HG03060 (cell line): ENCODE results near the gene EPB41.

ENCODE experiments used
- ATAC-seq: cut with Tn5 transposase; IDR thresholded peaks from one replicate; pipeline ENCODE4 v1.9.1; 2021; ENCODE audit warnings: low read depth, moderate number of reproducible peaks; ENCODE audit not compliant: unreplicated experiment

Gene EPB41

DNA sequence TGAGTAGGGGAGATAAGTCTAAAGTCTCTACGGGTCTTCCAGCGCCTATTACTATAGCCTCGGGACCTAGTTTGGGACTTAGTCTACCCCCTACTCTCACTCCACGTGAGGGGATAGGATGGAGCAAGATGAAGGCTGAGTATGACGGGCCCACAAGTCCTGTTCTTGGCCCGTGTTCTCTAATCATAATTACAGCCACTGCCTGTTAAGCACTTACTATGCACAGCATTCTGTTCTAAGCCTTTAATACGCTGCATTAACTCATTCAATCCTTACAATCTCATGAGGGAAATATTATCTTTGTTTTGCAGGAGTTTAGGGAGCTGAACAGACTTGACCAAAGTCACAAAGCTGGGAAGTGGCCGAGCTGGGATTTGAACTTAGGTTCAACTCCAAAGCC, 23.9 kb upstream of the EPB41 start:
- ATAC-seq: no peak

DNA sequence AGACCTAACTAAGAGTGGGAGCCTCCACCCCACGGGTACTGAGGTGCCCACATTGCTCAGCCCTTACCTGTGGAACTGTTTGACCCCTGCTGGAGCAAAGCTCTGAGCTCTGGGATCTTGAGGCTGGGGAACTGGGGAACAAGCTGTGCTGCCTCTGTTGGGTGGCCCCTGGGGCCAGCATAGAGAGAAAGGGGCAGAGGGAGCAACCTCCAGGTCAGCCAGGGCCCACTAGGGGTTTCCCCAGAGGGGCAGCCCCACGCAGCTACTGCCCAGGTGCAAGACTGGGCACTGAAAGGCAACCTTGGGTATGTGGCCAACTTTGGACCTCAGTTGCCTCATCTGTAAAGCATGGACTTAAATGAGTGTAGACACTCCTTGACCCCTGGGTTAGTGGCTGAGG, 23.5 kb upstream of the EPB41 start:
- no peak for ATAC-seq

DNA sequence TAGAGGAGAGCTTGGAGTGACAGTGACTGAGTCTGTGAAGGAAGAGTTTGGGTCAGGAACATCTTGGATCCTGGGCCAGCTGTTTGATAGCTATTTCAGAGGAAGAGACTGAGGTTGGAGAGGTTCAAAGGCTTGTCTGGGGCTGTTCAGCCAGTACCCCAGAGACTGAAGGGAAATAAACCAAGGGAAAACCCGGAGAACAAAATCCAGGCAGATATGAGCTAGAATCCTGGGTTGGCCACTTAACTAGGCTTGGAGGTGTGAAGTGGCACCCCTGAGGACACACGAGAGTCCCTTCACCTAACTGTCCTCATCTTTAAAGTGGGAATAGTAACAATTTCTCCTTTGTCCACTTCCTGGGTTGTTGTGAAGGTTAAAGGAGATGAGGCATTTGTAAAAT, 23.1 kb upstream of the EPB41 start:
- ATAC-seq: no peak

DNA sequence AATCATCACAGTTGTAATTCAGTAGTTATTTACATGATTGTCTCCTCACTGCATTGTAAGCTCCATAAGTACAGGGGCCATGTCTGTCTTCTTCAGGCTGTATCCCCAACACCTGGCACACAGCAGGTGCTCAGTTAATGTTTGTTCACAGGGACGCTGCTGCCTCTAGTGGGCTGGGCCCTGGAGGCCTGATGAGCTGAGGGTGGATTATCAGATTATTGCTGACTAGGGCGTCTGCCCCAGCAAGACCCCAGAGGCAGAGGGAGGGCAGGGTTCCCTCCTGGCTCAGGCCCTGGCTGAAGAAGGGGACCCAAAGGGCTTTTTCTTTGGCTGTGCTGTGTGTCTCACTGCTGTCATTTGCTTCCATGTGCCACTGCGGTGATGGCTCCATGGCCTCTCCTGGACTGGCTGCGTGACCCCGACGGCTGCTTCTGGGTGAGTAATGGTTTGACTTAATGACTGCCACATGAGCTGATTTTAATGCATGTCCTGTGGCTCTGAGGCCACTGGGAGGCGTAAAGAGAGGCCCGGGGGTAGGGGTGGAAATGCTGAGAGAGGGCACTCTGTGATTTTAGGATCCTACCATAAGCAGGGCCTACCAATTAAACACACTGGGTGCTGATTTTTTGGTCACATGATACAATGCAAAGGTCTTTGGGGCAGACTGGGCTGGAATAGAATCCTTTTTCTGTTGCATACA, 20.8 kb upstream of the EPB41 start:
- no peak for ATAC-seq

DNA sequence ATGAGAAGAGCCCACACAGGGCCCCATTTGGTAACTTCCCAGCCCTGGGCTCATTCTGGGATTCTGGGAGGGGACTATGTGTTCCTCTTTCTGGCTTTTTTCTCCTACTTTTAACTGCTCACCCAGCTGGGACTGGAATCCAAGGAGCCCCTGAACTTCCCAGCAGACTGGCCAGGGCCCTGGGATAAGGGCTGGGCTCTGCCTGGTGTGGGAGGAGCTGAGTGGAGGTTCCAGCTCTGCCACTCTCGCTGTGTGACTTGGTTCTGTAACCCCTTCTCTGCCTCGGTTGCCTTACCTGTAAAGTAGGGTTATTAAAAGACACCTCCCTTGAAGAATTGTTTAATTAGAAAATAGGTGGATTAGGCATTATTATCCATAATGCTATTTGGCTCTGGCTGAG, 19.6 kb upstream of the EPB41 start:
- no peak for ATAC-seq

DNA sequence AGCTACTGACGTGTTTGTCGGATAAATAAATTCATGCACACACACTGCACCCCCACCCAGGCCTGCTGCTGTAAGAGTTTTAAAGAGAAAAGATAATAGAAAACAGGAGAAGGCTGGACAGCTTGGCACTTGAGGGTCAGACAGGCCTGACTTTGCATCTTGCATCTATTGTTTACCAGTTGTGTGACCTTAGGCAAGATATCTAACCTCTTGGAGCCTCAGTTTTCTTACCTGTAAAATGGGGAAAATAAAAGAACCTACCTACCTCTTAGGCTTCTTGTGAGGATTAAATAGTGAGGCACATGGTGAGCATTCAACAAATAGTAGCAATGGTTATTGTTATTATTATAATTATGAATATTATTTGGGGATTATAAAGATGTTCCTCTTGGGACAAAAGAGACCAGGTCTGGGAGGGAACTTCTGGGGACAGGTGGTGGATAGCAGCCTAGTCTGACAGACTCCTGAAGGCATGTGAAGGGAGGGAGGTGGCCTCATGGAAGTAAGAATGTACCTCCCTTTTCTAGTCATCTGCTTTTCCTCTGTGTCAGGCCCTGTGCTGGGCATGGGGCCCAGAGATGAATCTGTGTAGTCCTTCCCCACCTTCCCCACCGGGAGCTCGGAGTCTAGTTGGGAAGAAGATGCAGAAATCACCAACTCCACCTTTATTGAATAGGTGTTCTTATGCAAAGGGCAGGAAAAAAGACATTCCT, 18.3 kb upstream of the EPB41 start:
- no peak for ATAC-seq

DNA sequence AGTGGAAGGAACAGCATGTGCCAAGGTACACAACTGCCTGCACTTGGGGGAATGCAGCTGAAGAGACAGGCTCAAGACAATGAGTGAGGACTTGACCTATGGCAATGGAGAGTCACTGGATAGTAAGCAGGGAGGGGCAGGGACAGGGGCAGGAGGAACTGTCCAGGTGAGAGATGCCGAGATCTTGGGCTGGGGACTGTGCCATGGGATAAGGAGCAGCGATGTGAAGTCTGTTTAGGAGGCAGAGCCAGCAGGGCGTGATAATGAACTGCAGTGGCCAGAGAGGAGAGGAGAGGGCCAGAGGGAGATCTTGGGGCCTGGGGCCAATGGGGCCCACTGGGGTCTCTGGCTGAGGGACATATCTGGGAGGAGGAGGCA, 17.8 kb upstream of the EPB41 start:
- no peak for ATAC-seq

DNA sequence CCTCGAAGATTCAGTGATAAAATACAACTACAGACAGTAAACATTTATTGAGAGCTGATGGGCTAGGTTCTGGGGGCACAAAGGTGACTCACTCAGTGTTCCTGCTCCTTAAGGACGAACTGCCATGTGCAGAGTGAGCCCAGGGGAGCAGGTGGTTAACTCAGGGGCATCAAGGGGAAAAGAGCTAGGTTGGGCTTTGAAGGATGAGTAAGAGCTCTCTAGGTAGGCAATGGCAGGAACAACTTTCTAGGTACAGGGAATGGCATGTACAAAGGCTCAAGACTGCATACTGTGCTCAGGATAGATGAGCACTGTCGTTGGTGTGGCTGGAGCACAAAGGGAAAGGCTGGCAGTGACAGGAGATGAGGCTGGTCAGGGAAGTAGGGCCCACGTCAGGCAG, 16.6 kb upstream of the EPB41 start:
- ATAC-seq: no peak

DNA sequence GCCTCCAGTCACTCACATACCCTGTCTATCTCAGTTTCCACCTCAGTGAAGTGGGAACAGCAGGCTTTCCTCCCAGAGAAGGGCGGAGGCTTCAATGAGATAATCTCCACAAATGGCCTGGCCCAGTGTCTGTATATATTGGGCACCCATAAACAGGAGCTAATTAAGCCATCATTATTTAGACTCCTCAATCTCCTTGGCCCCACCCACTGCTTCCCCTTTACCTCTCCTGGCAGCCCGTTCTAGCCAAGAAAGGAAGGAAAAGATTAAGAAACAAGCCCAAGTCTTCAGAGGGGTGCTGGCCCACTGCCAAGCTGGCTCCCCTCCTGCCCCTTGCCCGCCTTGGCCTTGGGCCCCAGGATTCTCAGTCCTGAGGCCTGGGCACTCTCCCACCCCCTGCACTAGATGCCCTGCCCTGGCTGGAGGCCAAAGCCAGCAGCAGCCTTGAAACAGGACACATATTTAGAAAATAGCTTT, 15.9 kb upstream of the EPB41 start:
- no peak for ATAC-seq

DNA sequence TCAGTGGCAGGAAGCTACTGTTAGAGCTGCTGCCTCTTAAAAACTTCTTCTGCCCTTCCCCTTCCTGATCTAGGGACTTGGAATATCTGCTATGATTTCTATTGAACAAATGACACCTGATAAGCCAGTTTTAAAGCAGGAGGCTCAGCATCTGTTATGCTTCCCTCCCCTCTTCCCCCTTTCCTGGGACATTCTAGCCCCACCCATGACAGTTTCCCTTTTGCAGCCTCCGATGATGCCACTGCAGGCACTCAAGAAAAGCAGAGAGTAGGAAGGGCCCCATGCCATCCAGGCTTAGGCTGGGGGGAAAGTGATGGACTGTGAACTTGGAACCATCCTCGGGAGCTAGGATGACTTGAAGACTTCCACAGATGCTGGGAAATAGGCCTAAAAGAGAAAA, 15.1 kb upstream of the EPB41 start:
- no peak for ATAC-seq

DNA sequence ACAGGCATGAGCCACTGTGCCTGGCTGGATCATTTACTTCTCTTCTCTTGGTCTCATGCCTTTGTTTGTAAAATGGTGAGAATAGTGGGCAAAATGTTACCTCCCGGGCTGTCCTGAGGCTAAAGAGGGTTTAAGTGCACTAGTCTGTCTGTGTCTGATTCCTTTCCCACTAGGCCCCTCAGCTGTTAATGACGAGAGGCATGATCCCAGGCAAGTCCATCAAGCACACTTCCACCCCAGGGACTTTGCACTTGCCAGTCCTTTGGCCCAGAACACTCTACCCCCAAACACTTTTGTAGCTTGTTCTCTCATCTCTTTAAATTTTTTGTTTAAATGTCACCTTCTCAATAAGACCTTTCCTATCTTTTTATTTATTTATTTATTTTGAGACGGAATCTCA, 13.8 kb upstream of the EPB41 start:
- ATAC-seq: no peak

DNA sequence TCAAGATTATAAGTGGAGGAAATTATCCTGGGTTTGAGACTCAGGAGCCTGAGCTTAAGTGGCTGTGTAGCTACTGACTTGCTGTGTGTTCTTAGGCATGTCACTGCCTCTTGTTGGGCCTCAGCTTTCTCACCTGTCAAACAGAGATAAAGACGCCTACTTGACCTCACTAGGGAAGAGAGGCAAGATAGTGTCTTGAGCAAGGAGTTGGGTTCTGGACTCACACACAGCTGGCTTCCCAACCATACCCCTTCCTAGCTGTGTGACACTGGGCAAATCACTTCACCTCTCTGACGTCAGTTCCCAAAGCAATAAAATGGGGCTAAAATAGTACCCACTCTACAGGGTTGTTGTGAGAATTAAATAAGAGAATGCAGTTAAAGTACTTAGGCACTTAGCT, 11.6 kb upstream of the EPB41 start:
- ATAC-seq: no peak

DNA sequence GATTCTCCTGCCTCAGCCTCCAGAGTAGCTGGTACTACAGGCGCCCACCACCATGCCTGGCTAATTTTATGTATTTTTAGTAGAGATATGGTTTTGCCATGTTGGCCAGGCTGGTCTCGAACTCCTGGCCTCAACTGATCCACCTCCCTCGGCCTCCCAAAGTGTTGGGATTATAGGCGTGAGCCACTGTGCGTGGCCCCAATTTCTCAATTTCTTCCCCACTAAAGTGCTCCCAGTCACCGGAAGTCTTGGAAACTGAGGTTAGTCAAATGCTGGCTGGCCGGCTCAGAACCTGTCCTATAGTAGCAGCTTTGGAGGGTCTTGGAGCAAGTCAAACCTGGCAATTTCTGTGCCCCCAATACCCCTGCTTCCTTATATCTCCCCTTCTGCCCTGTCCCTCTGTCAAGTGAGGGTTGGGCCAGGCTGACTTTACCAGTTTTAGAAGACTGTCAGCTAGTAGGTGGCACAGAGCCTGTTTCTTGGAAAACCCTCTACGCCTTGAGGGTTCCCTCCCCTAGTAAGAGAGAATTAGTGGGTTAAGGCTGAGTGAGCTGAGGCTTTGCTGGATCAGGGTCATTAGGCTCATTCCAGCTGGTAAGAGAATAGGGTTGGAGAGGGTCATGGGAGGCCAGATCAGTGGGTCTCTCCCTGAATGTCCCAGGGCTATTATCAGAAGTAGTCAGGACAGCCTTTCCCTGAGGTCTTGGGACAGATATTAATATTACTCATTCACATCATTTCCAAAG, 8.3 kb upstream of the EPB41 start:
- no peak for ATAC-seq

DNA sequence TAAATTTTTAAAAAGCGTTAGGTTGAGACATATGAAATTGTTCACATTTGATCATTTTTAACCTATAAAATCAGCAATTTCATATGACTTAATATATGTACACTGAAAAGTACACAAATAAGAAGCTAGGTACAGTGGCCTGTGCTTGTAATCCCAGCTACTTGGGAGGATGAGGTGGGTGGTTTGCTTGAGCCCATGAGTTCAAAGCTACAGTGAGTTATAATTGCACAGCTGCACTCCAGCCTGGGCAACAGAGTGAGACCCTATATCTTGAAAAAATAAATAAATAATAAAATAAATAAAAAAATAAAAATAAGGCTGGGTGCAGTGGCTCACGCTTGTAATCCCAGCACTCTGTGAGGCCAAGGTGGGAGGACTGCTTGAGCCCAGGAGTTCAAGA, 5.2 kb upstream of the EPB41 start:
- no peak for ATAC-seq

DNA sequence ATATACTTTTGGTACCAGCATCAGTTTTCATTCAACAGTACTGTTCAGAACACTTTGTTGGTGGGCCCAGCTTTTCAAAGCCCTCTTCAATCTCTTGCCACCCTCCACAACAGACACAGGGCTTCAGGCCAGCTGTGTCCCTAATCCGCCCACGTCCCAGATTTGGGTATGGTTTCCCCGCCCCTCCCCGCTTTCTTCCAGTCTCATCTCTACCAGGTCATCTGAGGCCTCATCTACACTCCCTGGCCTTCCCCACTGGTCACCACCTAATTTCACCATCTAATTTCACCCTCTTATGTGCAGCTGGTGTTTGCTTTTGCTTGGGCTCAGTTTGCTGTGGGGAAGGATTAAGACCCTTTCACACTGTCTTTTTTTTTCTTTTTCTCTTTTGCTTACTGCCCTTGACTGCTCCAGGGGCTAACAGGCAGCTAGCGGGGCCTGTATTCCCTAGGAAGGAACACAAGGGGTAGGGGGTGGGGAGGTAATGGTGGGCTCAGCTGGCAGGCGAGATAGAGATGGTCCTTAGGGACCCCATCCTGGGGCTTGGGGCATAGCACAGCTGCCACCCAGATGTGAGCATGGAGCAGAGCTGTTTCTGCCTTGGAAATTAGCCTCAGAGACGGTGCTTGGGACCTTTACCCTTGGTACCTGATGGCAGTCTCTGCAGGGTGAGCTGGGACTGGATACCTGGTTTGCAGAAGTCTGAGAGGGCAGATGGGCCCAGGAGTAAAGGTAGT, 3.8 kb upstream of the EPB41 start:
- no peak for ATAC-seq

DNA sequence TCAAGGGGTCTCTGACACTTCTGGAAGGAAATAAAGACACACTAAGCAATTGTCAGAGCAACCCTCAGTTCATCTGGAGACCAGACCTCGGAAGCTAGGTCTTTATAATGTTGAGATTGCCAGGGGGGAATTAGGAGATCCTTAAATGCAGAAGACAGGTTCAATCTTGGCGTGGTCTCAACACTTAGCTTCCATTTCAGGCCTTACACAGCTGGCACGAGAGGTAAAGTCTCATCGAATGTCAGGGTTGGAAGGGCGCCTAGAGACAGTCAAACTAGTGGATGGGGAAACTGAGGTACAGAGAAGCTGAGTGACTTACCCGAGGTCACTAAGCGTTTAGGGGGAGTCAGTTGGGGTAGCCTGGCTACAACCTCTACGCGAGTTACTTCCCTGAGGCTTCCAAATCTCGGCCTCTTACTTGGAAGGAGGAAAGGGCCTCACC, 562 bp upstream of the EPB41 start:
- ATAC-seq: no peak

DNA sequence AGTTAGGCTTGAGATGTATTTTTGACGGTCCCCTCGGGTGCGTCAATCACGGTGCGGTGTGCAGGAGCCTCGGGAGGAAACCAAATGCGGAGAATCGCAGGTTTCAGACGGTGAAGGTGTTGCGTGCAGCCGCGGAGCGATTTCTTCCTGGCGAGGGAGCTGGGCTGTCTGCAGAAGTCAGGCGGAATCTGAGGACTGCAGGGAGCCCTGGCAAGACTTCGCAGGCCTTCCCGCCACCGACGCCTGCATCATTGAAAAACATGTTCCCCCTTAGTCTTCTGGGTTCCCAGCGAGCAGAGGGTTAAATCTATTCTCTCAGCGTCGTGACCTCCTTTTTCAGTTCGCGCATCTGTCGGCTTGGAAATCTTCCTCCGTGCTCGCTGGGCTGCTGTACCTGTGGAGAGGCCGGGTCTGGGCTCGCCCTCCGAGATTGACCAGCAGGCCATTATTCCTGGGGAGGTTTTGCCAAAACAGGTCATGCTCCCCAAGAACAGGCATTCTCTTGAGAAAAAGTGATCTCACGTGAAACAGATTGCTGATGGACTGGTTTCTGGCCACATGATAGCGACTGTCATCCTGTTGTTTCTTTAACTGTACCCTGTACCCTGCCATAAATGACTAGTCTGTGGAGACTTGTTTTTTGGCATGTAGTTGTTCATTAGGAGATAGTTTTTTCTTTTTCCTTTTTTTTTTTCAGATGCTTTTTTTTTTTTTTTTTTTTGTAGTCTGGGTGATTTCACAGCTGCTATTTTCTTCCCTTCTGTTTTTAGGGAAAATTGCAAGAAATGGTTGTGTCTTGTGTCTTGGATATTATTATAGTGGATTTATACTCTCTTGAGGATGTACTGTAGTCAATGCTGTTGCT, 894 bp downstream of the EPB41 start:
- no peak for ATAC-seq

DNA sequence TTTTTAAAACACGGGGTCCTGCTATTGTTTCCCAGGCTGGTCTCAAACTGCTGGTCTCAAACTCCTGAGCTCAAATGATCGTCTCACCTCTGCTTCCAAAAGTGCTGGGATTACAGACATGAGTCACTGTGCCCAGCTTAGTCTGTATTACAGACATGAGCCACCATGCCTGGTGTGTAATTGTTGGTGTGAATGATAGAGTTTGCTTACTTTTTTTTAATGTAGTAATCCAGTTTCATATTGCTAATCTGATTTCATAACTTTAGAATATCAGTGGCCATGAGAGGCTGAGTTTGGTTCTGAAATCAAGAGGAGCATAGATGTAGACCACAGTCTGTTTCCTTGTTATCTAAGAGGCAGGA, 3.4 kb downstream of the EPB41 start:
- ATAC-seq: no peak

DNA sequence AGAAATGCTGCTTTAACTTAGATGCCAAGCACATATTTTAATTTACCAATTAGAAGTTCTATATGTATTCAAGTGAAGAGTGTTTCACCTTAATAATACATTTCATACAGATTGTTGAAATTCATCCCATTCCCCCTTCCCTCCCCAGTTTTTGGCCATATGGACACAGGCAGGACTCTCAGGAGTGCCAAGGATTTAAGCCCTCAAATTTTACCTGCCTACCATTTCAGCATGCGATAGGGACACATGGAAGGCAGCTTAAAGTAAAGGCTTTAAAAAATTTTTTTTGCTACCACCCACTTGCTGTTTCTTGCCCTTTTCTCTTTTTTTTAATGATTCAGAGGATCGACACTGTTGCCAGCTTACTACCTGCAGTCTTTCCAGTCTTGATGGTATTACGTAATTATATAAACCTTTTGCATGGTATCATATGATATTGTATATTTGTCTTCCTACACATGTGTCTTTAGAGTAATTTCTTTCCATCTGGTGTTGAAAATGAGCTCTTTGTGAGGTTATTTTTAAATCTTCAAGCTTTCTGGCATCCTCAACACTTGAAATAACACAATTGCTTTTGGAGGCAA, 7.0 kb downstream of the EPB41 start:
- ATAC-seq: no peak
